ENCODE data around the gene PALLD. TPM values are rescaled to one million over a fixed set of nuclear protein-coding genes. Genes with fewer than 3 reads are reported as not detected.

PALLD gene
- total RNA-seq, 1 experiment from 2014 or later, result 18.3 TPM

DNA sequence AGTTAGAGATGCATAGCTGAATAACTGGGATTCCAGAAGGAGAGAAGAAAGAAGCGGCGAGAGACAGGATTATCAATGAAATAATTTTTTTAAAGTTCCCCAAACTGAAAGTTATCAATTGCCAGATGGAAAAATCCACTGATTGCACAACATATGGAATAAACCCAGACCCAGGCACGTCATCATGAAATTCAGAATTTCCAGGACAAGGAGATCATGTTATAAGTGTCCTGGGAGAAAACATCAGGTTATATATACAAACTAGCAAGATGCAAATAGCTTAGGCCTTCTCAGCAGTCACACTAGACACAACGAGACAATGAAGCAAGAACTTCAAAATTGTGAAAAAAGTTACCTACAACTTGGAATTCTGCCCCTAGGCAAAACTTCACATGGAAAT, 200.0 kb downstream of the PALLD start:
- Histone ChIP-seq H2BK20ac (ENCODE audit: low read depth, low read length, poor library complexity, severe bottlenecking) (no peak overlapping the region), H3K9me3 (ENCODE audit: control insufficient read depth, low read depth, low read length) (no peaks in the 10 kb centered on the region), H3K27me3 (ENCODE audit: insufficient read depth, low read length) (no peaks in the 10 kb centered on the region), H3K18ac (ENCODE audit: insufficient read length, low read depth, low read length) (no peak overlapping the region), H2BK12ac (ENCODE audit: insufficient read length, low read depth, low read length) (no peak overlapping the region), H3K27ac (ENCODE audit: insufficient read length, low read depth, low read length) (no peak overlapping the region), H4K20me1 (ENCODE audit: control insufficient read depth, insufficient read depth, insufficient read length) (no peaks in the 10 kb centered on the region), H3K79me1 (ENCODE audit: insufficient read depth, low read depth, low read length, poor library complexity, severe bottlenecking) (no peaks in the 10 kb centered on the region), H2BK15ac (ENCODE audit: low read depth, low read length) (no peak overlapping the region), H3K4me2 (ENCODE audit: insufficient read depth, insufficient read length, low read length) (no peak overlapping the region), H3K4ac (ENCODE audit: low read depth, low read length) (no peak overlapping the region), H3K9ac (ENCODE audit: extremely low read depth, insufficient read length, low read length) (no peak overlapping the region), H2BK5ac (ENCODE audit: insufficient read length, low read length) (no peak overlapping the region), H3K14ac (ENCODE audit: insufficient read depth, low read length) (no peak overlapping the region), H3T11ph (ENCODE audit: low read length) (no peak overlapping the region), H4K91ac (ENCODE audit: insufficient read length, low read depth, low read length) (no peak overlapping the region), H3K4me1 (ENCODE audit: insufficient read depth, low read length) (no peaks in the 10 kb centered on the region), H4K5ac (ENCODE audit: insufficient read length, low read depth, low read length) (no peak overlapping the region), H2AK5ac (ENCODE audit: insufficient read length, low read length) (no peak overlapping the region), H3K56ac (ENCODE audit: insufficient read length, low read depth, low read length) (no peak overlapping the region), H3K23ac (ENCODE audit: insufficient read length, low read depth, low read length) (no peak overlapping the region), H3K23me2 (ENCODE audit: insufficient read length, low read depth, low read length, poor library complexity, severe bottlenecking) (no peaks in the 10 kb centered on the region), H3K79me2 (ENCODE audit: insufficient read depth, low read length) (no peaks in the 10 kb centered on the region), H2BK120ac (ENCODE audit: low read depth, low read length, poor library complexity, severe bottlenecking) (no peak overlapping the region), H4K8ac (replicated peaks; ENCODE audit: insufficient read length, low read depth, low read length) (no peak overlapping the region), H2AFZ (ENCODE audit: low read length) (no peak overlapping the region)
- no CpG with 5 or more reads among the region's 4 CpGs for WGBS (ENCODE audit: extremely low coverage, insufficient read length, low lambda C conversion rate)
- Mint-ChIP-seq H3K36me3 (ENCODE audit: insufficient read depth in 1 of 3, low read depth in 3 of 3) (no peaks in the 10 kb centered on the region), H3K27me3 (ENCODE audit: low read depth) (no peaks in the 10 kb centered on the region), H3K4me3 (no peak overlapping the region), H3K27ac (no peak overlapping the region), H3K4me1 (peaks cover 3 to 4% of the 10 kb centered on the region in 2 experiments; a peak in 2 of 4 replicates), H3K9me3 (no peaks in the 10 kb centered on the region)
- TF ChIP-seq, protein P1, sequence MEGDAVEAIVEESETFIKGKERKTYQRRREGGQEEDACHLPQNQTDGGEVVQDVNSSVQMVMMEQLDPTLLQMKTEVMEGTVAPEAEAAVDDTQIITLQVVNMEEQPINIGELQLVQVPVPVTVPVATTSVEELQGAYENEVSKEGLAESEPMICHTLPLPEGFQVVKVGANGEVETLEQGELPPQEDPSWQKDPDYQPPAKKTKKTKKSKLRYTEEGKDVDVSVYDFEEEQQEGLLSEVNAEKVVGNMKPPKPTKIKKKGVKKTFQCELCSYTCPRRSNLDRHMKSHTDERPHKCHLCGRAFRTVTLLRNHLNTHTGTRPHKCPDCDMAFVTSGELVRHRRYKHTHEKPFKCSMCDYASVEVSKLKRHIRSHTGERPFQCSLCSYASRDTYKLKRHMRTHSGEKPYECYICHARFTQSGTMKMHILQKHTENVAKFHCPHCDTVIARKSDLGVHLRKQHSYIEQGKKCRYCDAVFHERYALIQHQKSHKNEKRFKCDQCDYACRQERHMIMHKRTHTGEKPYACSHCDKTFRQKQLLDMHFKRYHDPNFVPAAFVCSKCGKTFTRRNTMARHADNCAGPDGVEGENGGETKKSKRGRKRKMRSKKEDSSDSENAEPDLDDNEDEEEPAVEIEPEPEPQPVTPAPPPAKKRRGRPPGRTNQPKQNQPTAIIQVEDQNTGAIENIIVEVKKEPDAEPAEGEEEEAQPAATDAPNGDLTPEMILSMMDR (conservative IDR thresholded peaks at IDR 0.05), result no peak
- no peak for DNase-seq

All from H9 (cell line).